Stimulated activated CD4-positive, alpha-beta T cell treated with anti-CD3 and anti-CD28 coated beads, Interleukin-12 subunit alpha, Interleukin-12 subunit beta, amount 100 ng/mL, for 4 hours (primary cell): Measurements from ENCODE around the gene TPO.

Experiments used
- DNase-seq: peaks from one replicate; pipeline ENCODE4 v3.0.0-alpha.2; 2020

Gene TPO

DNA sequence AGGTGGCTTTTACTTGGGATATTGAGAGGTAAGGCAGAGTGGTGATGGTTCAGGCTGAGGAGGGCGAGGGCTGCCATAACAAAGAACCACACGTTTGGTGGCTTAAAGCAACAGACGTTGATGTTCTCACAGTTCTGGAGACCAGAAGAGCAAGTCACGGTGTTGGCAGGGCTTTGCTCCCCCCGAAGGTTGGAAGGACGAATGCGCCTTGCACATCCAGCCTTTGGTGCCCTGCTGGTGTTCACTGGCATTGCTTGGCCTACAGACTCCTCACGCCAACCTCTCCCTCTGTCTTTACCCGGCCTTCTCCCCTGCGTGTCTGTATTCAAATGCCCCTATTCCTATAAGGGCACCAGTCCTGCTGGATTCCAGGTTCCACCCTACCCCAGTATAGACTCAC is 125.4 kb downstream of the TPO start:
- DNase-seq = no peak

GRCh38 chr2:1539441-1539840 is 126.2 kb downstream of the TPO start:
- DNase-seq = no peak

GRCh38 chr2:1539973-1540372 is 126.7 kb downstream of the TPO start:
- DNase-seq = no peak

- no peak for DNase-seq
Measured at GRCh38 chr2:1540481-1540880, 127.2 kb downstream of the TPO start.

GRCh38 chr2:1541040-1541439 is 127.8 kb downstream of the TPO start:
- DNase-seq = no peak

GRCh38 chr2:1541819-1542475 is 128.7 kb downstream of the TPO start:
- no peak for DNase-seq

- no peak for DNase-seq
Measured at GRCh38 chr2:1542971-1543370, 129.7 kb downstream of the TPO start.

DNA sequence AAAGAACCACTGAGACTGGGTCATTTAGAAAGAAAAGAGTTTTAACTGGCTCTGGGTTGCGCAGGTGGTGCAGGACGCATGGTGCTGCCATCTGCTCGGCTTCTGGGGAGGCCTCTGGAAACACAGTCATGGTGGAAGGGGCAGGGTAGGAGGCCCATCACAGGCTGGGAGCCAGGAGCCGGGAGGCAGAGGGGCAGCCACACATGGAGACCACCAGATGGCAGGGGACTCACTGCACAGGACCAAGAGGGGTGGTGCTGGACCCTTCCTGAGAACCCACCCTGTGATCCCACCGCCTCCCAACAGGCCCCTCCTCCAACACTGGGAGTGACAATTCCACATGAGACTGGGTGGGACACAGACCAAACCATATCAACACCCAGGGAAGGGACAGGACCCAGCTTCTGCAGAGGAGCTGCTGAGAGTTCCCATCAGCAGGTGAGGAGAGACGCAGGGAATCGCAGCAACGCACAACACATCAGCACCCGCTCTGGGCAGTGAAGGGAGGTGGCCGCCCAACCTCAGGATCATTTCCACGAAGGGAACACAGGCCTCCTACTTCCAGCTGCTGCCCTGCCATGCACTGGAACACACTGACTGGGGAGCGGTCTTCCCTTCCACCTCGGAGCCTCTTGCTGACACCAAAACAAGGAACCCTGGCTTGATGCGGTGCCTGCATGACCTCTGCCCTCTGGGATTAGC is 130.7 kb downstream of the TPO start:
- DNase-seq = no peak

- no peak for DNase-seq
Measured at GRCh38 chr2:1544478-1545069, 131.3 kb downstream of the TPO start.

GRCh38 chr2:1546023-1546591 is 132.8 kb downstream of the TPO start:
- DNase-seq = peak; percentile 15

GRCh38 chr2:1546901-1547300 is 133.6 kb downstream of the TPO start:
- no peak for DNase-seq

DNA sequence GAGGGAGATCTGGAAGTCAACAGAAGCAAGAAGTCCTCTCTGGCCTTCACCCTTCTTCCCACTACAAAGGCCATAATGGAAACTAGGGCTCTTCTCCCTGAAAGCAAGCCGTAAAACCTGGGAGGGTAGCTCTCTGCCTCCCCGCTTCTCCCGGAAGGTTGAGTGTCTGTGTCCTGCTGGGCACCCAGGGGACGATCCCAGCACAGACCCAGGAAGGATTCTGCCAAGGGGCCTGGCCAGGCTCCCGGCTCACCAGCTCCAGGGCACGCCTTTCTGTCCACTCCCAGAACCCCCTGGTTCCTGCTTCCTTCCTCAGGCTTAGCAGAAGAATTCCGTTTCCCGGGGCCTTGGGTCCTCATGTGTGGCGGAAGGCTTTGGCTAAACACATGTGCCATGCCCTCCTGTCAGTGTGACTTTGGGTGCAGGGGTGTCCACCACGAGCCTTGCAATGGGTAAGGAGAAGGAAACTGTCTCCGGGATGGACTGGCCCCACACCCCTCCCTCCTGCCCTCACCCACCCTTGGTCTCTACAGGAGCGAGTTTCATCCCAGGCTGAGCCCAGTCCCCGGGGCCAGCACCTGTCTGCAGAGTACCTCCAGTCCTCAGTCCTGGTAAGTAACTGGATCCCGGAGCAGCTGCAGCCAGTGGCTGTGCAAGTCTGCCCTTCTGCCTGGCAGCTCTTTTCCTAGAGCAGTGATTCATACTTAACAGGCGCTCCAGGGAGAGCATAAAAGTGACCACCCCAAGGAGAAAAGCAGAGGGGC is 135.8 kb downstream of the TPO start:
- no peak for DNase-seq

GRCh38 chr2:1550076-1550475 is 136.8 kb downstream of the TPO start:
- no peak for DNase-seq

- DNase-seq = peak; percentile 69
Measured at GRCh38 chr2:1550658-1551316, 137.5 kb downstream of the TPO start.

- DNase-seq = no peak
Measured at GRCh38 chr2:1551905-1552304, 138.6 kb downstream of the TPO start.

GRCh38 chr2:1552611-1553010 is 139.3 kb downstream of the TPO start:
- DNase-seq = no peak

- no peak for DNase-seq
Measured at GRCh38 chr2:1553671-1554295, 140.5 kb downstream of the TPO start.

GRCh38 chr2:1556286-1556685 is 143.0 kb downstream of the TPO start:
- no peak for DNase-seq

DNA sequence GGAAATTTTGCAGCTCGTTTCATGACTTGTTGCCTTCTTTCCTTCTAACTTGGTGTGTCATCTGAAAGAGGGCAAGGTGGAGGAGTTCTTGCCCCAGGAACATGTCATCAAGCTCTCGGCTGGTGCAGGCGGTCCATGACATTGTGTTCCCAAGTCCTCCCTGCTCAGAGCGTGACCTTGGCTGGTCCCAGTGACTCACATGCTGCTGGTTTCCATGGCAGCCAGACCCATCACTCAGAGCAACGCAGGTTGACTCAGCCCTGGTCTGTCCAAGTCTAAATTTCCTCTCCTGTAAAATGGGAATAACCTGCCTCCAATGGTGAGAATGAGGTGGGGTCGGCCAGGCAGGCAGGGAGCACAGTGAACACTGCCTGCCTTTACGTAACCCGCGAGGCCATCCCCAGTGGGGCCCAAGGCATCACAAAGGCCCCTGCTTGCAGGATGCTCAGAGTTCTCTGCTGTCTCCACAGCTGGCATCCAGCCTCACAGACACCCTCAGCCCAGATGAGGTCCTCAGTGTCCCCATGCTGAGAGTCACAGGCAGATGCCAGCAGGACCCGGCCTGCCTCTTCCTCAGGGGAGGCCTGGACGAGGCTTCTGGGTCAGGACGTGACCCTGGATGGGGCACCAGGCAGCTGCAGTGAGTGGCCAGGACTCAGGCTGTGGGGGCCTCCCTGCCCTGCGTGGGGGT is 143.7 kb downstream of the TPO start:
- DNase-seq = no peak

DNA sequence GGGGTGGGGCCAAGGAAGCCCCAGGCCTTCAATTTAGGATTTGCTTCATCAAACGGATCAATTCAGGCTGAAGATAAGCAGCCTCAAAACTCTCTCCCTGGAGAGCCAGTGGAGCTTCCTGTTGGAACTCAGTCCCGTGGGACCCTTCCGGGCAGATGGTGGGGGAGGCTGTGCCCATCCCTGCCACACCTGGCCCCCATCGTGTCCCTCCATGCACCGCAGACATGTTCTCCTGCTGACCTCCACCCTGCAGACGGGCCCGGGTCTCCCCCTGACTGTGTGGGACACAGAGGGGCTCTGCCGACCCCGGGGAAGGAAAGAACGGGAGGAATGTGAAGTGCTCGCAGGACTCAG is 144.2 kb downstream of the TPO start:
- no peak for DNase-seq

DNA sequence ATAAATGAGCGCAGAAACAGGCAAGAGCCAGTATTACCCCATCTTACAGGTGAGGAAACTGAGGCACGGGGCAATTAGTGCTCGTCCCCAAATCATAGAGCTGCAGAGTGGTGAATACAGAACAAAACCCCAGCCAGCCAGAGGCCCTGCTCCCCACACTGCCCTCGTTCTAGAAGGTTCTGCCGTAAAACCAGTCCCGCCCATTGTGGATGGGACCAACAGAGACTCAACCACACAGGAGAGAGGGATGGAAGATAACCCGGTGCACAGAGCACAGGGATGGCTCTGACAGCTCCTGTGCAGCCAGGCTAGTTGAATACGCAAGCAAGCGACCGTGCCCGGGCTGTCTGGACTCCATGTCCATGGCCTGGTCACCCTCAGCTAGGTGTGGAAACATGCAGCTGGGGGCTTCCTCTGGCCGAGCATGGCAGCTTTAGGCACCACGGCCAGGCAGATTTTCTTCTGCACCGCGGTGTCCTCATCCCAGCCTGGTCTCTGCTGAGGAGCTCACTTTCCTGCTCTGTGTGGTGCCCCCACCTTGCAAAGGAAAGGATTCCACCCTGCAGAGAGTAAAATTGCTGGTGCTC is 146.4 kb downstream of the TPO start:
- no peak for DNase-seq
